Right cardiac atrium (tissue), 5 donors: Measurements from ENCODE around the gene C1QTNF1. TPM values are rescaled to one million over a fixed set of nuclear protein-coding genes. Genes with fewer than 3 reads are reported as not detected.

ENCODE experiments used
- ATAC-seq, 2 donors: fragments of 200-7000 bp; cut with Tn5 transposase; one replicate each; pipeline versions ENCODE4 v1.8.0 to v1.9.1; 2020; ENCODE audit warnings: moderate library complexity in 2 of 2, mild to moderate bottlenecking in 1 of 2
- DNase-seq, 3 donors: peaks; one replicate each; pipeline ENCODE4 v3.0.0-alpha.2; 2020
- H3K27ac ChIP-seq: one replicate; pipeline ENCODE4 v1.5.1; 2013; ENCODE audit warnings: mild to moderate bottlenecking, low read length, control low read depth, moderate library complexity
- H3K27me3 ChIP-seq: one replicate; pipeline ENCODE4 v1.6.1; 2013; ENCODE audit not compliant: control insufficient read depth, insufficient read depth
- H3K4me1 ChIP-seq: one replicate; pipeline ENCODE4 v1.6.1; 2013; ENCODE audit warnings: low read length; ENCODE audit not compliant: control insufficient read depth, insufficient read depth
- H3K4me3 ChIP-seq: one replicate; pipeline ENCODE4 v1.5.1; 2013; ENCODE audit warnings: low read length, control low read depth
- H3K9me3 ChIP-seq: one replicate; pipeline ENCODE4 v1.6.1; 2013; ENCODE audit warnings: low read length; ENCODE audit not compliant: control insufficient read depth
- WGBS: extraction: QIAGEN DNeasy Blood & Tissue Kit; methylation state at CpG from one replicate; pipeline ENCODE4 v1.1.7; 2013; 5-methylcytosine and 5-hydroxymethylcytosine counted together
- intact Hi-C, 4 donors: fragments of 100-400 bp; cut with DNase I; formaldehyde crosslinking; loops; one replicate each; pipeline versions ENCODE4 v1.11.0 to v1.14.0; 2022 to 2023
- polyA plus RNA-seq: library from polyadenylated mRNA; stranded (reverse); fragments of 200-250 nt; gene quantifications from one replicate; pipeline ENCODE4 v1.2.3, GENCODE V29; 2013
- total RNA-seq, 4 donors: library from RNA; stranded (reverse); fragmentation: NEBNext Ultra II Directional; extraction: Animal tissue kit (Norgen Biotek cat#: 25700); gene quantifications; one replicate each; pipeline ENCODE4 v1.2.1, GENCODE V29; 2021
- donor health status: healthy with polysubstance abuse.
- donor health status: DM: no; HTN: yes; CAD: no.
- donor health status: DM: no; HTN: no; CAD: no.
- donor health status: DM: no; HTN: yes; CAD: no; lungs with severe emphysema.
- donor health status: DM: yes; HTN: yes; CAD: no.

The C1QTNF1 gene
- total and polyA plus RNA-seq, 5 donors = 232 to 655 (median 286) TPM

GRCh38 chr17:79085154-79085920 is 61.4 kb downstream of the C1QTNF1 start:
- H3K27me3 ChIP-seq = no peaks in the 10 kb centered on the region
- H3K4me1 ChIP-seq = peaks cover 3% of the 10 kb centered on the region
- peak; percentile 15 to 67 (median 48) for DNase-seq
- 91% methylated on average over 30 of the region's 30 CpGs for WGBS
- no peaks in the 10 kb centered on the region for H3K9me3 ChIP-seq
- intact Hi-C loops = loop anchor here in 3 of 4 donors (5.0 to 10.0 kb wide), 3 partner anchors 71 to 619 kb away; no protein-coding TSS in a partner anchor
- no peak for ATAC-seq
- no peak overlapping the region for H3K4me3 ChIP-seq
- H3K27ac ChIP-seq = no peak overlapping the region

- DNase-seq (peak; percentile 21 to 63 (median 47)), ATAC-seq (no peak)
- H3K4me1 ChIP-seq = peaks cover 3% of the 10 kb centered on the region
- intact Hi-C loops = loop anchor here (2.0 to 10.0 kb wide), 4 partner anchors 71 to 619 kb away; no protein-coding TSS in a partner anchor
- no peaks in the 10 kb centered on the region for H3K9me3 ChIP-seq
- H3K27ac ChIP-seq = no peak overlapping the region
- no peaks in the 10 kb centered on the region for H3K27me3 ChIP-seq
- no peak overlapping the region for H3K4me3 ChIP-seq
- 92% methylated on average over 28 of the region's 28 CpGs for WGBS
These were observed 62.1 kb downstream of the C1QTNF1 start for GRCh38 chr17:79085921-79086551.

GRCh38 chr17:79086609-79087427 is 62.8 kb downstream of the C1QTNF1 start:
- H3K4me1 ChIP-seq = peaks cover 3% of the 10 kb centered on the region
- H3K27ac ChIP-seq = no peak overlapping the region
- ATAC-seq = no peak
- intact Hi-C loops = loop anchor here (2.0 to 10.0 kb wide), 4 partner anchors 72 to 618 kb away; no protein-coding TSS in a partner anchor
- 79% methylated on average over 33 of the region's 33 CpGs for WGBS
- no peaks in the 10 kb centered on the region for H3K9me3 ChIP-seq
- H3K27me3 ChIP-seq = no peaks in the 10 kb centered on the region
- peak; percentile 8 to 56 (median 52) for DNase-seq
- no peak overlapping the region for H3K4me3 ChIP-seq

GRCh38 chr17:79087428-79088143 is 63.6 kb downstream of the C1QTNF1 start:
- peak; percentile 54 to 58 for ATAC-seq
- DNase-seq = peak; percentile 61 to 89 (median 86)
- Histone ChIP-seq H3K27ac (no peak overlapping the region), H3K27me3 (no peaks in the 10 kb centered on the region), H3K4me3 (no peak overlapping the region), H3K4me1 (peaks cover 3% of the 10 kb centered on the region), H3K9me3 (no peaks in the 10 kb centered on the region)
- 44% methylated on average over 12 of the region's 12 CpGs for WGBS
- intact Hi-C loops = loop anchor here (2.0 to 10.0 kb wide), 4 partner anchors 73 to 617 kb away; no protein-coding TSS in a partner anchor

- no peak overlapping the region for H3K4me3 ChIP-seq
- H3K27ac ChIP-seq = no peak overlapping the region
- no peaks in the 10 kb centered on the region for H3K9me3 ChIP-seq
- ATAC-seq = no peak
- peaks cover 3% of the 10 kb centered on the region for H3K4me1 ChIP-seq
- WGBS = 95% methylated on average over 26 of the region's 26 CpGs
- H3K27me3 ChIP-seq = no peaks in the 10 kb centered on the region
- intact Hi-C loops = loop anchor here in 3 of 4 donors (5.0 to 10.0 kb wide), 3 partner anchors 74 to 616 kb away; no protein-coding TSS in a partner anchor
- peak in 2 of 3 donors; percentile 35 to 47 for DNase-seq
These were observed 64.5 kb downstream of the C1QTNF1 start for GRCh38 chr17:79088247-79088996.

GRCh38 chr17:79088997-79089328 is 65.0 kb downstream of the C1QTNF1 start:
- intact Hi-C loops = loop anchor here in 3 of 4 donors (5.0 to 10.0 kb wide), 3 partner anchors 74 to 616 kb away; no protein-coding TSS in a partner anchor
- Histone ChIP-seq H3K9me3 (no peaks in the 10 kb centered on the region), H3K27ac (no peak overlapping the region), H3K4me1 (peaks cover 3% of the 10 kb centered on the region), H3K4me3 (no peak overlapping the region), H3K27me3 (no peaks in the 10 kb centered on the region)
- no peak for ATAC-seq
- peak in 2 of 3 donors; percentile 52 to 57 for DNase-seq
- 74% methylated on average over 8 of the region's 8 CpGs for WGBS

- intact Hi-C loops = loop anchor here in 3 of 4 donors (2.0 to 10.0 kb wide), 4 partner anchors 75 to 615 kb away; no protein-coding TSS in a partner anchor
These were observed 65.9 kb downstream of the C1QTNF1 start for GRCh38 chr17:79089720-79090442.

GRCh38 chr17:79090443-79091225 is 66.7 kb downstream of the C1QTNF1 start:
- peak; percentile 65 to 83 (median 81) for DNase-seq
- Histone ChIP-seq H3K27ac (no peak overlapping the region), H3K4me1 (peaks cover 3% of the 10 kb centered on the region), H3K27me3 (no peaks in the 10 kb centered on the region), H3K4me3 (no peak overlapping the region), H3K9me3 (no peaks in the 10 kb centered on the region)
- ATAC-seq = peak; percentile 34 to 42
- WGBS = 29% methylated on average over 32 of the region's 32 CpGs
- intact Hi-C loops = loop anchor here in 1 of 4 donors (2.0 kb wide), 1 partner anchor 300 kb away; no protein-coding TSS in a partner anchor

More at GRCh38 chr17:79089720-79090442, 65.9 kb downstream of the C1QTNF1 start:
- DNase-seq (peak; percentile 42 to 75 (median 67)), ATAC-seq (peak; percentile 3 to 18)
- Histone ChIP-seq H3K4me1 (peaks cover 3% of the 10 kb centered on the region), H3K4me3 (no peak overlapping the region), H3K27ac (no peak overlapping the region), H3K9me3 (no peaks in the 10 kb centered on the region), H3K27me3 (no peaks in the 10 kb centered on the region)
- 52% methylated on average over 31 of the region's 31 CpGs for WGBS
